Fibroblast of lung (primary cell): ENCODE measurements around the gene CDK2AP2.
"Not testable (repeated sequence)": the region's sequence is repeated elsewhere in the genome, so short reads cannot be mapped to it uniquely, and the experiment has no call there.

Source experiments
- CTCF ChIP-seq, 2 donors: IDR thresholded peaks in 1 of 2; conservative IDR thresholded peaks in 1 of 2; 1 replicate in 1 of 2; 2 replicates in 1 of 2; pipeline ENCODE4 v1.5.1; 2011 to 2012; ENCODE audit warnings: low read length in 2 of 2, control low read depth in 1 of 2, inconsistent platforms in 1 of 2, low read depth in 1 of 2, mild to moderate bottlenecking in 1 of 2
- EZH2 ChIP-seq: IDR thresholded peaks from 2 replicates; pipeline ENCODE4 v1.5.1; 2012; ENCODE audit warnings: low read length, control low read depth, mild to moderate bottlenecking; ENCODE audit errors: missing control alignments

GRCh38 chr11:67476692-67477091 is 31.3 kb downstream of the CDK2AP2 start:
- not testable (repeated sequence) for TF ChIP-seq EZH2; CTCF (conservative IDR thresholded peaks at IDR 0.05 in 1 of 2, IDR thresholded peaks at IDR 0.05 in 1 of 2; ENCODE audit: low read depth in 1 of 2, low read length in 2 of 2)
